ENCODE measurements around the gene EPB41L4A.

Gene EPB41L4A

GRCh38 chr5:112270299-112271293 is 148.5 kb downstream of the EPB41L4A start:
- no peak overlapping the region for H2BK120ac ChIP-seq (ENCODE audit: low read depth, low read length)
- no peak overlapping the region for H3K27ac ChIP-seq (ENCODE audit: low read length, poor library complexity, severe bottlenecking)
- H3K4me3 ChIP-seq (ENCODE audit: insufficient read depth in 1 of 2, low read depth in 1 of 2, low read length in 2 of 2) = no peak overlapping the region
- no peak overlapping the region for H2AK5ac ChIP-seq (ENCODE audit: low read length, severe bottlenecking)
- no peak overlapping the region for H3K14ac ChIP-seq (ENCODE audit: low read length in 2 of 2)
- no peak overlapping the region for H3K9ac ChIP-seq (ENCODE audit: low read length)
- no peak overlapping the region for H3K23ac ChIP-seq (ENCODE audit: low read length in 2 of 2)
- peak; percentile 5 for DNase-seq
- no peak overlapping the region for H2BK5ac ChIP-seq (ENCODE audit: low read depth, low read length, poor library complexity, severe bottlenecking)
- no peaks in the 10 kb centered on the region for H3K79me1 ChIP-seq (replicated peaks; ENCODE audit: low read length, poor library complexity, severe bottlenecking)
- no CpG with 5 or more reads among the region's 4 CpGs for WGBS
- no peak overlapping the region for H4K91ac ChIP-seq (ENCODE audit: low read length)
- no peak overlapping the region for H4K8ac ChIP-seq (ENCODE audit: low read length)
- H2BK15ac ChIP-seq (ENCODE audit: low read depth, poor library complexity, severe bottlenecking) = no peak overlapping the region
- H3K36me3 ChIP-seq (ENCODE audit: control insufficient read depth in 1 of 2, insufficient read depth in 2 of 2, low read depth in 1 of 2, low read length in 2 of 2) = no peaks in the 10 kb centered on the region
- H3K18ac ChIP-seq (ENCODE audit: low read depth in 1 of 2, low read length in 2 of 2) = no peak overlapping the region
- H3K9me3 ChIP-seq (ENCODE audit: control insufficient read depth, low read length) = no peaks in the 10 kb centered on the region
- no peak overlapping the region for H2BK12ac ChIP-seq (ENCODE audit: low read length in 2 of 2)
- no peak overlapping the region for H3K4ac ChIP-seq (ENCODE audit: low read depth in 1 of 2, low read length in 2 of 2)
- peaks cover 3% of the 10 kb centered on the region for H3K4me1 ChIP-seq (ENCODE audit: control insufficient read depth, insufficient read depth, low read depth, low read length)
- no peak overlapping the region for H3K4me2 ChIP-seq (ENCODE audit: low read length, poor library complexity, severe bottlenecking)
- H3K27me3 ChIP-seq (ENCODE audit: control insufficient read depth in 1 of 2, insufficient read depth in 1 of 2, low read length in 2 of 2) = no peaks in the 10 kb centered on the region
- no peak overlapping the region for H2AFZ ChIP-seq (ENCODE audit: low read depth, low read length)

GRCh38 chr5:112267231-112267630 is 151.8 kb downstream of the EPB41L4A start:
- WGBS = 83% methylated on average over 3 of the region's 4 CpGs
- Histone ChIP-seq H3K14ac (ENCODE audit: low read length in 2 of 2) (no peak overlapping the region), H3K27ac (ENCODE audit: low read length, poor library complexity, severe bottlenecking) (no peak overlapping the region), H3K79me1 (replicated peaks; ENCODE audit: low read length, poor library complexity, severe bottlenecking) (no peaks in the 10 kb centered on the region), H2AFZ (ENCODE audit: low read depth, low read length) (no peak overlapping the region), H3K4me1 (ENCODE audit: control insufficient read depth, insufficient read depth, low read depth, low read length) (no peaks in the 10 kb centered on the region), H4K91ac (ENCODE audit: low read length) (no peak overlapping the region), H4K8ac (ENCODE audit: low read length) (no peak overlapping the region), H2AK5ac (ENCODE audit: low read length, severe bottlenecking) (no peak overlapping the region), H2BK15ac (ENCODE audit: low read depth, poor library complexity, severe bottlenecking) (no peak overlapping the region), H3K9me3 (ENCODE audit: control insufficient read depth, low read length) (no peaks in the 10 kb centered on the region), H3K4me2 (ENCODE audit: low read length, poor library complexity, severe bottlenecking) (no peak overlapping the region), H3K18ac (ENCODE audit: low read depth in 1 of 2, low read length in 2 of 2) (no peak overlapping the region), H2BK5ac (ENCODE audit: low read depth, low read length, poor library complexity, severe bottlenecking) (no peak overlapping the region), H3K9ac (ENCODE audit: low read length) (no peak overlapping the region), H2BK120ac (ENCODE audit: low read depth, low read length) (no peak overlapping the region), H3K4me3 (ENCODE audit: insufficient read depth in 1 of 2, low read depth in 1 of 2, low read length in 2 of 2) (no peak overlapping the region), H2BK12ac (ENCODE audit: low read length in 2 of 2) (no peak overlapping the region), H3K36me3 (ENCODE audit: control insufficient read depth in 1 of 2, insufficient read depth in 2 of 2, low read depth in 1 of 2, low read length in 2 of 2) (peaks cover 0 to 3% of the 10 kb centered on the region in 2 experiments), H3K4ac (ENCODE audit: low read depth in 1 of 2, low read length in 2 of 2) (no peak overlapping the region), H3K23ac (ENCODE audit: low read length in 2 of 2) (no peak overlapping the region), H3K27me3 (ENCODE audit: control insufficient read depth in 1 of 2, insufficient read depth in 1 of 2, low read length in 2 of 2) (no peaks in the 10 kb centered on the region)
- DNase-seq = no peak

DNA sequence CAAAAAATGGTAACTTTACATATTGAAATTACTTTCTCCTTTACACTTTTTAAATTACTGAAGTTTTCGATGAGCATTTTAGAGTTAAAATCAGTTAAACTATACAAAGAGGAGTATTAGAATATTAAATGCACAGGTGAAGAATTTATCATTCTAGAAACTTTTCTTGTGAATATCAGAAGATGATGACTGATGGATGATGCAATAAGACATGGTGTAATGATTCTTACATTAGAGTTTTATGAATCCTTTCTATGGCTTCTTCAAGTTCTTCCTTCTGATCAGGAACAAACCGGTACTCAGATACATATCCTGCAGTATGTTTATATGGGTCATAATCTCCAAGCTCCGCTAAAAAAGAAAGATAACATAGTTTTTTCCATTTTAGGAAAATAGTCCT is 154.4 kb downstream of the EPB41L4A start:
- no peaks in the 10 kb centered on the region for H3K27me3 ChIP-seq (ENCODE audit: control insufficient read depth in 1 of 2, insufficient read depth in 1 of 2, low read length in 2 of 2)

DNA sequence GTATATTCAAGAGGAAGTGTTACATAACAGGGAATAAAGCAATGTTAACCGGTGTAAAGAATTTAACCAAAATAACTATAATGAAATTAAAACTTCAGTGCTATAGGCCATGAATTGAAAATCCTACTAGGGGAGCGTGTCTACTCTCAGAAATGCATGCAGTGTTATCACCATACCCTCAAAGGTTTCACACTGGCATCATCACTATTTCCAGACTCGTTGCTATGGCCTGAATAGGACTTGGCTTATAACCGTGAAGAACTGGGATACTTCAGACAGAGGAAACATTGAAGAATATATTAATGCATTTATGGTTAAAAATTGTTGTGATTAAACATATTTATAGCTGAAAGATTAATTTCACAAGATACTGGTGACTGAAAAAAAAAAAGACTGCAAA is 154.9 kb downstream of the EPB41L4A start:
- Histone ChIP-seq H3K14ac (ENCODE audit: low read length in 2 of 2) (no peak overlapping the region), H2BK15ac (ENCODE audit: low read depth, poor library complexity, severe bottlenecking) (no peak overlapping the region), H2BK5ac (ENCODE audit: low read depth, low read length, poor library complexity, severe bottlenecking) (no peak overlapping the region), H3K9ac (ENCODE audit: low read length) (no peak overlapping the region), H2AFZ (ENCODE audit: low read depth, low read length) (no peak overlapping the region), H3K4me1 (ENCODE audit: control insufficient read depth, insufficient read depth, low read depth, low read length) (no peaks in the 10 kb centered on the region), H2BK120ac (ENCODE audit: low read depth, low read length) (no peak overlapping the region), H2AK5ac (ENCODE audit: low read length, severe bottlenecking) (no peak overlapping the region), H4K91ac (ENCODE audit: low read length) (no peak overlapping the region), H3K4me2 (ENCODE audit: low read length, poor library complexity, severe bottlenecking) (no peak overlapping the region), H2BK12ac (ENCODE audit: low read length in 2 of 2) (no peak overlapping the region), H3K36me3 (ENCODE audit: control insufficient read depth in 1 of 2, insufficient read depth in 2 of 2, low read depth in 1 of 2, low read length in 2 of 2) (peaks cover 0 to 3% of the 10 kb centered on the region in 2 experiments), H3K27me3 (ENCODE audit: control insufficient read depth in 1 of 2, insufficient read depth in 1 of 2, low read length in 2 of 2) (no peaks in the 10 kb centered on the region), H3K79me1 (replicated peaks; ENCODE audit: low read length, poor library complexity, severe bottlenecking) (no peaks in the 10 kb centered on the region), H3K18ac (ENCODE audit: low read depth in 1 of 2, low read length in 2 of 2) (no peak overlapping the region), H3K27ac (ENCODE audit: low read length, poor library complexity, severe bottlenecking) (no peak overlapping the region), H3K9me3 (ENCODE audit: control insufficient read depth, low read length) (no peaks in the 10 kb centered on the region), H3K23ac (ENCODE audit: low read length in 2 of 2) (no peak overlapping the region), H4K8ac (ENCODE audit: low read length) (no peak overlapping the region), H3K4ac (ENCODE audit: low read depth in 1 of 2, low read length in 2 of 2) (no peak overlapping the region), H3K4me3 (ENCODE audit: insufficient read depth in 1 of 2, low read depth in 1 of 2, low read length in 2 of 2) (no peak overlapping the region)
- 83% methylated on average over 1 of the region's 4 CpGs for WGBS
- no peak for DNase-seq

More for the DNA sequence above, 154.4 kb downstream of the EPB41L4A start:
- DNase-seq = no peak
- H3K18ac ChIP-seq (ENCODE audit: low read depth in 1 of 2, low read length in 2 of 2) = no peak overlapping the region
- H2AK5ac ChIP-seq (ENCODE audit: low read length, severe bottlenecking) = no peak overlapping the region
- H4K8ac ChIP-seq (ENCODE audit: low read length) = no peak overlapping the region
- H3K36me3 ChIP-seq (ENCODE audit: control insufficient read depth in 1 of 2, insufficient read depth in 2 of 2, low read depth in 1 of 2, low read length in 2 of 2) = peaks cover 0 to 3% of the 10 kb centered on the region in 2 experiments
- no peak overlapping the region for H3K14ac ChIP-seq (ENCODE audit: low read length in 2 of 2)
- H2BK120ac ChIP-seq (ENCODE audit: low read depth, low read length) = no peak overlapping the region
- H3K79me1 ChIP-seq (replicated peaks; ENCODE audit: low read length, poor library complexity, severe bottlenecking) = no peaks in the 10 kb centered on the region
- H3K4me3 ChIP-seq (ENCODE audit: insufficient read depth in 1 of 2, low read depth in 1 of 2, low read length in 2 of 2) = no peak overlapping the region
- no peaks in the 10 kb centered on the region for H3K4me1 ChIP-seq (ENCODE audit: control insufficient read depth, insufficient read depth, low read depth, low read length)
- H3K23ac ChIP-seq (ENCODE audit: low read length in 2 of 2) = no peak overlapping the region
- no peak overlapping the region for H3K9ac ChIP-seq (ENCODE audit: low read length)
- no peak overlapping the region for H2BK12ac ChIP-seq (ENCODE audit: low read length in 2 of 2)
- no CpG with 5 or more reads among the region's 3 CpGs for WGBS
- no peak overlapping the region for H3K4ac ChIP-seq (ENCODE audit: low read depth in 1 of 2, low read length in 2 of 2)
- H3K27ac ChIP-seq (ENCODE audit: low read length, poor library complexity, severe bottlenecking) = no peak overlapping the region
- H4K91ac ChIP-seq (ENCODE audit: low read length) = no peak overlapping the region
- no peak overlapping the region for H2BK5ac ChIP-seq (ENCODE audit: low read depth, low read length, poor library complexity, severe bottlenecking)
- no peaks in the 10 kb centered on the region for H3K9me3 ChIP-seq (ENCODE audit: control insufficient read depth, low read length)
- H3K4me2 ChIP-seq (ENCODE audit: low read length, poor library complexity, severe bottlenecking) = no peak overlapping the region
- H2BK15ac ChIP-seq (ENCODE audit: low read depth, poor library complexity, severe bottlenecking) = no peak overlapping the region
- H2AFZ ChIP-seq (ENCODE audit: low read depth, low read length) = no peak overlapping the region

All from mesenchymal stem cell (in vitro differentiated cells and primary cell).